Stimulated activated CD8-positive, alpha-beta memory T cell treated with anti-CD3 and anti-CD28 coated beads, Interleukin-4, amount 100 ng/mL, for 4 hours (primary cell): ENCODE measurements around the gene CTSF.
"Not testable (repeated sequence)": the region's sequence is repeated elsewhere in the genome, so short reads cannot be mapped to it uniquely, and the experiment has no call there.

Source experiments
- DNase-seq, 2 donors: peaks; one replicate each; pipeline ENCODE4 v3.0.0-alpha.2; 2020; ENCODE audit warnings: low read depth in 2 of 2, low spot score in 1 of 2

The CTSF gene

GRCh38 chr11:66559866-66560676 lies 8.3 kb downstream of the CTSF start:
- no peak for DNase-seq

- no peak for DNase-seq
These were observed 9.1 kb downstream of the CTSF start for GRCh38 chr11:66559142-66559865.

GRCh38 chr11:66557733-66558326 lies 10.6 kb downstream of the CTSF start:
- DNase-seq: no peak

GRCh38 chr11:66556086-66556485 lies 12.3 kb downstream of the CTSF start:
- no peak for DNase-seq

GRCh38 chr11:66555416-66555815 lies 13.0 kb downstream of the CTSF start:
- DNase-seq: no peak

- no peak for DNase-seq
These were observed 13.8 kb downstream of the CTSF start for GRCh38 chr11:66554602-66555001.

GRCh38 chr11:66550887-66551286 lies 17.5 kb downstream of the CTSF start:
- DNase-seq: no peak

GRCh38 chr11:66549696-66550095 lies 18.7 kb downstream of the CTSF start:
- no peak for DNase-seq

GRCh38 chr11:66548774-66549630 lies 19.4 kb downstream of the CTSF start:
- DNase-seq: no peak

- DNase-seq: no peak
These were observed 20.4 kb downstream of the CTSF start for GRCh38 chr11:66548041-66548440.

GRCh38 chr11:66547662-66548009 lies 20.8 kb downstream of the CTSF start:
- DNase-seq: no peak

GRCh38 chr11:66546966-66547661 lies 21.3 kb downstream of the CTSF start:
- no peak for DNase-seq

GRCh38 chr11:66546368-66546965 lies 21.9 kb downstream of the CTSF start, which contains the start of gene ACTN3:
Gene ACTN3, plus strand, starts transcription at chr11:66546903. Its CDS starts 35 bp downstream, at chr11:66546938.
- DNase-seq: no peak

- DNase-seq: peak; percentile 54 to 70
These were observed 22.6 kb downstream of the CTSF start, which contains the start of gene ZDHHC24 for GRCh38 chr11:66545701-66546367. Gene ZDHHC24, minus strand, starts transcription at chr11:66546048. Its CDS starts 45 bp downstream, at chr11:66546003.

- not testable (repeated sequence) for DNase-seq
These were observed 23.5 kb downstream of the CTSF start for GRCh38 chr11:66544952-66545351.

- peak in 1 of 2 donors; percentile 35 for DNase-seq
These were observed 24.9 kb downstream of the CTSF start for GRCh38 chr11:66543263-66544107.

- DNase-seq: no peak
These were observed 26.0 kb downstream of the CTSF start for GRCh38 chr11:66542362-66542761.

- DNase-seq: no peak
These were observed 26.5 kb downstream of the CTSF start for GRCh38 chr11:66541892-66542291.
